Lower lobe of right lung (tissue), 2 donors: ENCODE results near the gene LMNB1. TPM values are rescaled to one million over a fixed set of nuclear protein-coding genes. Genes with fewer than 3 reads are reported as not detected.
A peak's percentile ranks its signal among the peaks of the same experiment; 100 is the strongest.
"Not testable (repeated sequence)": the region's sequence is repeated elsewhere in the genome, so short reads cannot be mapped to it uniquely, and the experiment has no call there.

Experiments used
- ATAC-seq, 2 donors: fragments of 200-7000 bp; cut with Tn5 transposase; one replicate each; pipeline ENCODE4 v1.9.1; 2020 to 2022; ENCODE audit warnings: mild to moderate bottlenecking in 2 of 2, moderate library complexity in 2 of 2
- DNase-seq: peaks from one replicate; pipeline ENCODE4 v3.0.0-alpha.2; 2020
- H3K27ac ChIP-seq: fragments of 200-600 bp; one replicate; pipeline ENCODE4 v1.8.0; 2022
- H3K27me3 ChIP-seq: fragments of 200-600 bp; one replicate; pipeline ENCODE4 v1.8.0; 2022; ENCODE audit warnings: low read depth
- H3K36me3 ChIP-seq: fragments of 200-600 bp; one replicate; pipeline ENCODE4 v1.8.0; 2022; ENCODE audit warnings: mild to moderate bottlenecking
- H3K4me1 ChIP-seq: fragments of 200-600 bp; one replicate; pipeline ENCODE4 v1.8.0; 2022
- H3K4me3 ChIP-seq: fragments of 200-600 bp; one replicate; pipeline ENCODE4 v1.8.0; 2022; ENCODE audit warnings: mild to moderate bottlenecking
- H3K9me3 ChIP-seq: fragments of 200-600 bp; one replicate; pipeline ENCODE4 v1.8.0; 2022
- CTCF ChIP-seq: fragments of 200-600 bp; IDR thresholded peaks from one replicate; pipeline ENCODE4 v1.8.0; 2022; ENCODE audit warnings: antibody characterized with exemption, mild to moderate bottlenecking
- intact Hi-C: fragments of 100-400 bp; cut with DNase I; formaldehyde crosslinking; loops from one replicate; pipeline ENCODE4 v1.11.0; 2022
- total RNA-seq: library from RNA; stranded (reverse); fragmentation: NEBNext Ultra II Directional; extraction: Animal tissue kit (Norgen Biotek cat#: 25700); gene quantifications from one replicate; pipeline ENCODE4 v1.2.1, GENCODE V29; 2021
- donor health status: DM: no; HTN: yes; CAD: no; lungs with severe emphysema.

Gene LMNB1
- total RNA-seq, 1 donor from 2014 or later, result 13.5 TPM

DNA sequence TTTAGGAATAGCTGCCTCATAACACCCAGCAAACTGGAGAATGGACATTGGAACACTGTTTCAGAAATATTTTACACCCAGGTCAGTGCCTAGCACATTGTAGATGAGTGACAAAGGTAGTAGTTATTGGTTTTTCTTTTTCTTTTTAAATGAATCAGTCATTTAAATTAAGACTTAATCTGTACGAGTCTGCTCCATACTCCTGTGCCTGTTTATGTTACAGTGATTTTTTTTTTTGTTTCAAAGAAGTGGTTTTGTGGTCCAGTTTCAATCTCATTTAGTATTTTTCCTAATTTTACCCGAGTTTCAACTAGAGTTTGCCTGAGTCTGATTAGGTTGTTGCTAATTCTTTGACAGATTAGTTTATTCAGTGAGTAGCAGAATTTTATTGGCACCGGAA, 16.2 kb downstream of the LMNB1 start:
- ATAC-seq (no peak), DNase-seq (no peak)
- Histone ChIP-seq H3K4me3 (no peak overlapping the region), H3K4me1 (no peaks in the 10 kb centered on the region), H3K36me3 (no peaks in the 10 kb centered on the region), H3K27ac (no peak overlapping the region), H3K27me3 (no peaks in the 10 kb centered on the region), H3K9me3 (no peaks in the 10 kb centered on the region)
- intact Hi-C loops, result no loop called here
- no peak for TF ChIP-seq CTCF

DNA sequence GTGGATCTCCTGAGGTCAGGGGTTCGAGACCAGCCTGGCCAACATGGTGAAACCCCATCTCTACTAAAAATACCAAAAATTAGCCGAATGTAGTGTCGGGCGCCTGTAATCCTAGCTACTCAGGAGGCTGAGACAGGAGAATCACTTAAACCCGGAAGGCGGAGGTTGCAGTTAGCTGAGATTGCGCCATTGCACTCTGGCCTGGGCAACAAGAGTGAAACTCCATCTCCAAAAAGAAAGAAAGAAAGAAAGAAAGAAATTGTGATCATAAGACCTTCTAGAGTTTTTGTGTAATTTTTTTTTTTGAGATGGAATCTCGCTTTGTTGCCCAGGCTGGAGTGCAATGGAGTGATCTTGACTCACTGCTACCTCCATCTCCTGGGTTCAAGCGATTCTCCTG, 16.7 kb downstream of the LMNB1 start:
- H3K4me3 ChIP-seq, DNase-seq, H3K27me3 ChIP-seq, H3K27ac ChIP-seq, H3K4me1 ChIP-seq, H3K36me3 ChIP-seq, H3K9me3 ChIP-seq, intact Hi-C loops, ATAC-seq: not testable (repeated sequence)

- no peak overlapping the region for H3K4me3 ChIP-seq
- no peaks in the 10 kb centered on the region for H3K27me3 ChIP-seq
- H3K27ac ChIP-seq, result no peak overlapping the region
- H3K36me3 ChIP-seq, result no peaks in the 10 kb centered on the region
- no peak for TF ChIP-seq CTCF
- intact Hi-C loops, result no loop called here
- no peak for ATAC-seq
- no peak for DNase-seq
- H3K9me3 ChIP-seq, result no peaks in the 10 kb centered on the region
- no peaks in the 10 kb centered on the region for H3K4me1 ChIP-seq
Measured at GRCh38 chr5:126794157-126794828, 17.4 kb downstream of the LMNB1 start.

DNA sequence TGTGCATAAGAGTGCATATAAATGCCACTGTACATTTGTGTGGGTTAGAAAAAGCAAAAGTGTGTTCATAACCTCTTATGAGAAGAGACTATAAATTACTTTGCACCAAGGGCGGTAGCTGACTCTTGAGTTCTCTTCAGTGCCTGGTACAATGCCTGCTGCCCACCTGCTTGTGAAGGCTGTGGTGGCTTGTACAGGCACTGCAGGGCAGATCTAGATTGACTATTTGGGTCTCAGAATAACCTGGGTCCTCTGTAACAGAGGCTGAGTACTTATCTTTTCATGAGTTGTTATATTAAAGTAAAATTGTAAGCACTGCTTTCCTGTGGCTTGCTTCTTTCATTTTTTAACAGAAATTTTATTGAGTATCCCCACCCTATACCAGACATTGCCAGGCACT, 22.8 kb downstream of the LMNB1 start:
- DNase-seq (no peak), ATAC-seq (no peak)
- no peak for TF ChIP-seq CTCF
- Histone ChIP-seq H3K27ac (no peak overlapping the region), H3K4me3 (no peak overlapping the region), H3K4me1 (no peaks in the 10 kb centered on the region), H3K36me3 (no peaks in the 10 kb centered on the region), H3K9me3 (no peaks in the 10 kb centered on the region), H3K27me3 (no peaks in the 10 kb centered on the region)
- intact Hi-C loops, result no loop called here

DNA sequence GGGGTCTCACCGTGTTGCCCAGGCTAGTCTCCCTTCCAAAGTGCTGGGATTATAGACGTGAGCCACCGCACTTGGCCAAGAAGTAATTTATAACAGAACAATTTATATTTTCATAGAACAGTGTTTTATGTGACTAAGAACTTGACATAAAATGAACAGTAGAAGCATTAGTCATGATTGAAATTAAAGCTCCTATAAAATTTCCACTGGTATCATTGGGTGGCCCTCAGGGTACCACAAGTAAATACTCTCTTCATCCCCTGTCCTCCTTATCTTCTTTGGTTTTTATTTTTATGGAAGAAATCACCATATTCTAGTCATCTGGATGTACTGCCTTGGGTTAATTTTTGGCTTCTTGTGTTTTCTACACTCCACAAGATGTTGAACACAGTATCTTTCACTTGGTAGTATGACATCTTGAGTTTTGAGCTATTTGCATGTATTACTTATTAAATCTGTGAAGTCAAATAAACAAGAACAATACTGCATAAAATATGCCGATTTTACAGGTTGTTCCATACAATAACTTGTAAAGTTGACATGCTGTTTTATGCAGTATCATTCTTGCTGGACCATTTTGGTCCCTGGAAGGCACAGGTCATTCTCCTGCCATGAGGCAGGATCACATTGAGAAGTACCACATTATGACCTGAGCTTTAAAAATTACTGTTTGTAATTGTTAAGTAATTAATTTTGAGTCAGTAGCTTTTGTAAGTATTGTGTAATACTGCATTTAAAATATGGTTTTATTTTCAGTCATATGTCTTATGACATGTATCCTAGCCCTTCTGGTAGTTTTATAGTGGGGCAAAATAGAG, 24.4 kb downstream of the LMNB1 start:
- Histone ChIP-seq H3K9me3 (no peaks in the 10 kb centered on the region), H3K27me3 (no peaks in the 10 kb centered on the region), H3K36me3 (no peaks in the 10 kb centered on the region), H3K27ac (no peak overlapping the region), H3K4me1 (no peaks in the 10 kb centered on the region), H3K4me3 (no peak overlapping the region)
- DNase-seq (no peak), ATAC-seq (no peak)
- no peak for TF ChIP-seq CTCF
- intact Hi-C loops, result no loop called here

GRCh38 chr5:126801992-126802294, 25.0 kb downstream of the LMNB1 start:
- no peak for DNase-seq
- intact Hi-C loops, result no loop called here
- no peak overlapping the region for H3K4me3 ChIP-seq
- H3K36me3 ChIP-seq, result no peaks in the 10 kb centered on the region
- ATAC-seq, result no peak
- no peaks in the 10 kb centered on the region for H3K4me1 ChIP-seq
- H3K27me3 ChIP-seq, result no peaks in the 10 kb centered on the region
- TF ChIP-seq CTCF, result peak; percentile 32
- no peaks in the 10 kb centered on the region for H3K9me3 ChIP-seq
- no peak overlapping the region for H3K27ac ChIP-seq
